ENCODE data around the gene NRIP3. TPM values are rescaled to one million over a fixed set of nuclear protein-coding genes. Genes with fewer than 3 reads are reported as not detected.

NRIP3 gene
- total and polyA plus RNA-seq, 9 of the 15 experiments (the other 6 are each of a cell fraction or from before 2014, with no cell fraction given) = 4.4 to 18.7 (median 11.6) TPM

DNA sequence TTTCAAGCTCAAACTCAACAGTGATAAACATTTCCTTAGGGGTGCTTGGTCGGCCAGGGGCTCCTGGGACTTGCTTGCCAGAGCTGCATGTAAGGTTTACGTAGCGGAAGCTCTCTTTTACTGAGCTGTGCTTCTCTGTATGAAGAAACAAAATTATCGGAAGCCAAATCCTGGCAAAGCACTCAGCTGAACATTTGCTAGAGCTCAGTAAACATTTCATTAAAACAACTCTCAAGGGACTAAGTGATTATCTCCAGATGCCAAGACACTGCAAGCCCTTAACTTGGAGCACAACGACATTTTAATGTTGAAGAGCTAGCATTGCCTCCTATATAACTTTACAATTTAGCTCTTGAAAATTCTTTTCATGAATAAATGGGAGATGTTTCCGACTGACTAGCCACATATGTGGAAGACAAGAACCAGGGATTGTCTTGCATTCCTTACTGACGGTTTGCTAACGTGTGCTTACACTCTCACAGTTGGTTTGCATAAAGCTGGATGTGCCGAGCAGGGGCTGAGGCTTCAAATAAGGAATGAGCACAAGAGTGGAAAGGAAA lies 44.2 kb upstream of the NRIP3 start:
- intact Hi-C loops (cut with micrococcal nuclease) (no loop called here), in situ Hi-C loops (cut with MboI) (no loop called here)
- H3K27ac ChIP-seq (ENCODE audit: extremely low read depth, low read depth, low read length) = no peak overlapping the region
- no peak overlapping the region for H3K4me3 ChIP-seq
- H3K79me2 ChIP-seq (ENCODE audit: control insufficient read depth, insufficient read depth, low read length) = no peaks in the 10 kb centered on the region
- H4K20me1 ChIP-seq (replicated peaks; ENCODE audit: control insufficient read depth, insufficient read depth, low read length) = no peaks in the 10 kb centered on the region
- no peak for ATAC-seq
- BruUV-seq (replicated peaks) = no TSS peak
- peaks cover 7 to 23% of the 10 kb centered on the region in 2 experiments; a peak in 4 of 5 replicates for H3K27me3 ChIP-seq (ENCODE audit: control insufficient read depth in 2 of 2, insufficient read depth in 2 of 2, low read length in 2 of 2)
- WGBS (ENCODE audit: insufficient coverage, low coverage, missing lambda C conversion rate) = 35% methylated on average over 9 of the region's 9 CpGs
- no peaks in the 10 kb centered on the region for H3K9me1 ChIP-seq (ENCODE audit: control insufficient read depth, insufficient read depth, low read length)
- H2AFZ ChIP-seq (ENCODE audit: low read depth, low read length) = no peak overlapping the region
- CTCF ChIA-PET (ENCODE audit: low intra/inter-chr PET ratio) = no interaction called here
- H3K9ac ChIP-seq (ENCODE audit: insufficient read depth in 1 of 2, low read depth in 2 of 2, low read length in 2 of 2) = no peak overlapping the region
- H3K4me1 ChIP-seq (replicated peaks in 1 of 2; ENCODE audit: control insufficient read depth in 2 of 2, insufficient read depth in 2 of 2, low read length in 2 of 2) = no peaks in the 10 kb centered on the region; a peak in 1 of 5 replicates
- no peak for DNase-seq (ENCODE audit: extremely low read depth in 1 of 4, low spot score in 3 of 4)
- H3K36me3 ChIP-seq (ENCODE audit: control insufficient read depth, insufficient read depth, low read length) = no peaks in the 10 kb centered on the region
- FAIRE-seq = no peak
- no peak overlapping the region for H3K4me2 ChIP-seq (ENCODE audit: insufficient read depth, low read length)
- no peaks in the 10 kb centered on the region for H3K9me3 ChIP-seq (replicated peaks; ENCODE audit: control insufficient read depth, insufficient read depth, low read depth, low read length)
- POLR2A ChIA-PET = interaction anchor here (0.7 to 2.4 kb wide), 3 partner anchors 9 to 59 kb away, joined by 3 to 6 read pairs (median 5); no protein-coding TSS in a partner anchor
- TF ChIP-seq, protein P1, sequence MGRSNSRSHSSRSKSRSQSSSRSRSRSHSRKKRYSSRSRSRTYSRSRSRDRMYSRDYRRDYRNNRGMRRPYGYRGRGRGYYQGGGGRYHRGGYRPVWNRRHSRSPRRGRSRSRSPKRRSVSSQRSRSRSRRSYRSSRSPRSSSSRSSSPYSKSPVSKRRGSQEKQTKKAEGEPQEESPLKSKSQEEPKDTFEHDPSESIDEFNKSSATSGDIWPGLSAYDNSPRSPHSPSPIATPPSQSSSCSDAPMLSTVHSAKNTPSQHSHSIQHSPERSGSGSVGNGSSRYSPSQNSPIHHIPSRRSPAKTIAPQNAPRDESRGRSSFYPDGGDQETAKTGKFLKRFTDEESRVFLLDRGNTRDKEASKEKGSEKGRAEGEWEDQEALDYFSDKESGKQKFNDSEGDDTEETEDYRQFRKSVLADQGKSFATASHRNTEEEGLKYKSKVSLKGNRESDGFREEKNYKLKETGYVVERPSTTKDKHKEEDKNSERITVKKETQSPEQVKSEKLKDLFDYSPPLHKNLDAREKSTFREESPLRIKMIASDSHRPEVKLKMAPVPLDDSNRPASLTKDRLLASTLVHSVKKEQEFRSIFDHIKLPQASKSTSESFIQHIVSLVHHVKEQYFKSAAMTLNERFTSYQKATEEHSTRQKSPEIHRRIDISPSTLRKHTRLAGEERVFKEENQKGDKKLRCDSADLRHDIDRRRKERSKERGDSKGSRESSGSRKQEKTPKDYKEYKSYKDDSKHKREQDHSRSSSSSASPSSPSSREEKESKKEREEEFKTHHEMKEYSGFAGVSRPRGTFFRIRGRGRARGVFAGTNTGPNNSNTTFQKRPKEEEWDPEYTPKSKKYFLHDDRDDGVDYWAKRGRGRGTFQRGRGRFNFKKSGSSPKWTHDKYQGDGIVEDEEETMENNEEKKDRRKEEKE (IDR thresholded peaks at IDR 0.05; ENCODE audit: borderline replicate concordance in 1 of 2, control insufficient read depth in 1 of 2, low read depth in 2 of 2, low read length in 1 of 2) = no peak
- TF ChIP-seq TCF3 (CRISPR knock-in tag; IDR thresholded peaks at IDR 0.05) = no peak
- TF ChIP-seq CREM (IDR thresholded peaks at IDR 0.05; ENCODE audit: low read depth) = no peak
- TF ChIP-seq, protein P2, sequence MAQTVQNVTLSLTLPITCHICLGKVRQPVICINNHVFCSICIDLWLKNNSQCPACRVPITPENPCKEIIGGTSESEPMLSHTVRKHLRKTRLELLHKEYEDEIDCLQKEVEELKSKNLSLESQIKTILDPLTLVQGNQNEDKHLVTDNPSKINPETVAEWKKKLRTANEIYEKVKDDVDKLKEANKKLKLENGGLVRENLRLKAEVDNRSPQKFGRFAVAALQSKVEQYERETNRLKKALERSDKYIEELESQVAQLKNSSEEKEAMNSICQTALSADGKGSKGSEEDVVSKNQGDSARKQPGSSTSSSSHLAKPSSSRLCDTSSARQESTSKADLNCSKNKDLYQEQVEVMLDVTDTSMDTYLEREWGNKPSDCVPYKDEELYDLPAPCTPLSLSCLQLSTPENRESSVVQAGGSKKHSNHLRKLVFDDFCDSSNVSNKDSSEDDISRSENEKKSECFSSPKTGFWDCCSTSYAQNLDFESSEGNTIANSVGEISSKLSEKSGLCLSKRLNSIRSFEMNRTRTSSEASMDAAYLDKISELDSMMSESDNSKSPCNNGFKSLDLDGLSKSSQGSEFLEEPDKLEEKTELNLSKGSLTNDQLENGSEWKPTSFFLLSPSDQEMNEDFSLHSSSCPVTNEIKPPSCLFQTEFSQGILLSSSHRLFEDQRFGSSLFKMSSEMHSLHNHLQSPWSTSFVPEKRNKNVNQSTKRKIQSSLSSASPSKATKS (CRISPR knock-in tag; IDR thresholded peaks at IDR 0.05) = no peak
- no peak for TF ChIP-seq ZC3H4 (CRISPR knock-in tag; IDR thresholded peaks at IDR 0.05; ENCODE audit: borderline replicate concordance)
- TF ChIP-seq, protein P3, sequence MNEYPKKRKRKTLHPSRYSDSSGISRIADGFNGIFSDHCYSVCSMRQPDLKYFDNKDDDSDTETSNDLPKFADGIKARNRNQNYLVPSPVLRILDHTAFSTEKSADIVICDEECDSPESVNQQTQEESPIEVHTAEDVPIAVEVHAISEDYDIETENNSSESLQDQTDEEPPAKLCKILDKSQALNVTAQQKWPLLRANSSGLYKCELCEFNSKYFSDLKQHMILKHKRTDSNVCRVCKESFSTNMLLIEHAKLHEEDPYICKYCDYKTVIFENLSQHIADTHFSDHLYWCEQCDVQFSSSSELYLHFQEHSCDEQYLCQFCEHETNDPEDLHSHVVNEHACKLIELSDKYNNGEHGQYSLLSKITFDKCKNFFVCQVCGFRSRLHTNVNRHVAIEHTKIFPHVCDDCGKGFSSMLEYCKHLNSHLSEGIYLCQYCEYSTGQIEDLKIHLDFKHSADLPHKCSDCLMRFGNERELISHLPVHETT (CRISPR knock-in tag; conservative IDR thresholded peaks at IDR 0.05 in 1 of 2, IDR thresholded peaks at IDR 0.05 in 1 of 2) = no peak
- TF ChIP-seq, protein P4, sequence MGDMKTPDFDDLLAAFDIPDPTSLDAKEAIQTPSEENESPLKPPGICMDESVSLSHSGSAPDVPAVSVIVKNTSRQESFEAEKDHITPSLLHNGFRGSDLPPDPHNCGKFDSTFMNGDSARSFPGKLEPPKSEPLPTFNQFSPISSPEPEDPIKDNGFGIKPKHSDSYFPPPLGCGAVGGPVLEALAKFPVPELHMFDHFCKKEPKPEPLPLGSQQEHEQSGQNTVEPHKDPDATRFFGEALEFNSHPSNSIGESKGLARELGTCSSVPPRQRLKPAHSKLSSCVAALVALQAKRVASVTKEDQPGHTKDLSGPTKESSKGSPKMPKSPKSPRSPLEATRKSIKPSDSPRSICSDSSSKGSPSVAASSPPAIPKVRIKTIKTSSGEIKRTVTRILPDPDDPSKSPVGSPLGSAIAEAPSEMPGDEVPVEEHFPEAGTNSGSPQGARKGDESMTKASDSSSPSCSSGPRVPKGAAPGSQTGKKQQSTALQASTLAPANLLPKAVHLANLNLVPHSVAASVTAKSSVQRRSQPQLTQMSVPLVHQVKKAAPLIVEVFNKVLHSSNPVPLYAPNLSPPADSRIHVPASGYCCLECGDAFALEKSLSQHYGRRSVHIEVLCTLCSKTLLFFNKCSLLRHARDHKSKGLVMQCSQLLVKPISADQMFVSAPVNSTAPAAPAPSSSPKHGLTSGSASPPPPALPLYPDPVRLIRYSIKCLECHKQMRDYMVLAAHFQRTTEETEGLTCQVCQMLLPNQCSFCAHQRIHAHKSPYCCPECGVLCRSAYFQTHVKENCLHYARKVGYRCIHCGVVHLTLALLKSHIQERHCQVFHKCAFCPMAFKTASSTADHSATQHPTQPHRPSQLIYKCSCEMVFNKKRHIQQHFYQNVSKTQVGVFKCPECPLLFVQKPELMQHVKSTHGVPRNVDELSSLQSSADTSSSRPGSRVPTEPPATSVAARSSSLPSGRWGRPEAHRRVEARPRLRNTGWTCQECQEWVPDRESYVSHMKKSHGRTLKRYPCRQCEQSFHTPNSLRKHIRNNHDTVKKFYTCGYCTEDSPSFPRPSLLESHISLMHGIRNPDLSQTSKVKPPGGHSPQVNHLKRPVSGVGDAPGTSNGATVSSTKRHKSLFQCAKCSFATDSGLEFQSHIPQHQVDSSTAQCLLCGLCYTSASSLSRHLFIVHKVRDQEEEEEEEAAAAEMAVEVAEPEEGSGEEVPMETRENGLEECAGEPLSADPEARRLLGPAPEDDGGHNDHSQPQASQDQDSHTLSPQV (IDR thresholded peaks at IDR 0.05) = no peak
- TF ChIP-seq SMAD1 (IDR thresholded peaks at IDR 0.05; ENCODE audit: low read depth, low read length, partially characterized antibody) = no peak
- no peak for TF ChIP-seq MTF1 (CRISPR knock-in tag; IDR thresholded peaks at IDR 0.05; ENCODE audit: borderline replicate concordance)
- TF ChIP-seq LEF1 (IDR thresholded peaks at IDR 0.05) = no peak

All from K562 (cell line).